Urinary bladder (tissue), 4 donors: ENCODE measurements around the gene FSTL4. TPM values are rescaled to one million over a fixed set of nuclear protein-coding genes. Genes with fewer than 3 reads are reported as not detected.

ENCODE experiments used
- DNase-seq: peaks from one replicate; pipeline ENCODE4 v3.0.0-alpha.2; 2015; ENCODE audit errors: extremely low spot score
- H3K27ac ChIP-seq: one replicate; pipeline ENCODE4 v1.5.1; 2013; ENCODE audit warnings: low read depth, mild to moderate bottlenecking, moderate library complexity
- H3K36me3 ChIP-seq: one replicate; pipeline ENCODE4 v1.6.1; 2013; ENCODE audit warnings: mild to moderate bottlenecking, moderate library complexity; ENCODE audit not compliant: insufficient read depth
- H3K4me1 ChIP-seq: one replicate; pipeline ENCODE4 v1.6.1; 2013; ENCODE audit warnings: mild to moderate bottlenecking, moderate library complexity; ENCODE audit not compliant: insufficient read depth
- H3K4me3 ChIP-seq: one replicate; pipeline ENCODE4 v1.5.1; 2013; ENCODE audit warnings: low read depth, low read length
- WGBS: extraction: QIAGEN DNeasy Blood & Tissue Kit; methylation state at CpG from one replicate; pipeline ENCODE4 v1.1.7; 2013; 5-methylcytosine and 5-hydroxymethylcytosine counted together
- polyA plus RNA-seq: library from polyadenylated mRNA; stranded (reverse); fragments of 200-250 nt; gene quantifications from one replicate; pipeline ENCODE4 v1.2.3, GENCODE V29; 2013
- total RNA-seq: library from RNA; depleted of rRNA; stranded (reverse); fragments of >200 nt; gene quantifications from one replicate; pipeline ENCODE4 v1.2.3, GENCODE V29; 2014
- donor health status: healthy with polysubstance abuse.
- donor health status: healthy.

FSTL4 gene
- total and polyA plus RNA-seq, 2 donors = 4.0 to 7.5 TPM

GRCh38 chr5:133434336-133434735 lies 178.0 kb downstream of the FSTL4 start:
- Histone ChIP-seq H3K4me3 (no peak overlapping the region), H3K4me1 (peaks cover 2% of the 10 kb centered on the region), H3K27ac (no peak overlapping the region), H3K36me3 (no peaks in the 10 kb centered on the region)
- no peak for DNase-seq

GRCh38 chr5:133433641-133434040 lies 178.7 kb downstream of the FSTL4 start:
- DNase-seq = no peak
- Histone ChIP-seq H3K27ac (no peak overlapping the region), H3K4me3 (no peak overlapping the region), H3K4me1 (peaks cover 2% of the 10 kb centered on the region), H3K36me3 (no peaks in the 10 kb centered on the region)
- 80% methylated on average over 6 of the region's 6 CpGs for WGBS

- WGBS = 68% methylated on average over 3 of the region's 3 CpGs
- DNase-seq = no peak
- peaks cover 2% of the 10 kb centered on the region for H3K4me1 ChIP-seq
- no peaks in the 10 kb centered on the region for H3K36me3 ChIP-seq
- no peak overlapping the region for H3K4me3 ChIP-seq
- no peak overlapping the region for H3K27ac ChIP-seq
Measured at GRCh38 chr5:133432956-133433532, 179.3 kb downstream of the FSTL4 start.

- H3K4me1 ChIP-seq = peaks cover 2% of the 10 kb centered on the region
- WGBS = 92% methylated on average over 2 of the region's 2 CpGs
- H3K4me3 ChIP-seq = no peak overlapping the region
- no peak overlapping the region for H3K27ac ChIP-seq
- no peak for DNase-seq
- no peaks in the 10 kb centered on the region for H3K36me3 ChIP-seq
Measured at GRCh38 chr5:133431326-133431865, 180.9 kb downstream of the FSTL4 start.

GRCh38 chr5:133430095-133430494 lies 182.2 kb downstream of the FSTL4 start:
- Histone ChIP-seq H3K4me3 (no peak overlapping the region), H3K4me1 (peaks cover 2% of the 10 kb centered on the region), H3K27ac (no peak overlapping the region), H3K36me3 (no peaks in the 10 kb centered on the region)
- DNase-seq = no peak

GRCh38 chr5:133429046-133429445 lies 183.3 kb downstream of the FSTL4 start:
- Histone ChIP-seq H3K4me1 (peaks cover 2% of the 10 kb centered on the region), H3K27ac (no peak overlapping the region), H3K36me3 (no peaks in the 10 kb centered on the region), H3K4me3 (no peak overlapping the region)
- DNase-seq = no peak
- WGBS = 92% methylated on average over 6 of the region's 6 CpGs

- DNase-seq = no peak
- WGBS = 83% methylated on average over 4 of the region's 4 CpGs
- Histone ChIP-seq H3K27ac (no peak overlapping the region), H3K4me1 (no peaks in the 10 kb centered on the region), H3K36me3 (no peaks in the 10 kb centered on the region), H3K4me3 (no peak overlapping the region)
Measured at GRCh38 chr5:133428072-133428660, 184.2 kb downstream of the FSTL4 start.

GRCh38 chr5:133427121-133427777 lies 185.1 kb downstream of the FSTL4 start:
- Histone ChIP-seq H3K4me1 (no peaks in the 10 kb centered on the region), H3K27ac (no peak overlapping the region), H3K4me3 (no peak overlapping the region), H3K36me3 (no peaks in the 10 kb centered on the region)
- 80% methylated on average over 11 of the region's 11 CpGs for WGBS
- no peak for DNase-seq

GRCh38 chr5:133426264-133426663 lies 186.1 kb downstream of the FSTL4 start:
- no peak overlapping the region for H3K4me3 ChIP-seq
- no peaks in the 10 kb centered on the region for H3K36me3 ChIP-seq
- no peak for DNase-seq
- no peaks in the 10 kb centered on the region for H3K4me1 ChIP-seq
- no peak overlapping the region for H3K27ac ChIP-seq
- 89% methylated on average over 9 of the region's 9 CpGs for WGBS

GRCh38 chr5:133425764-133426163 lies 186.6 kb downstream of the FSTL4 start:
- no peak for DNase-seq
- H3K4me1 ChIP-seq = no peaks in the 10 kb centered on the region
- H3K27ac ChIP-seq = no peak overlapping the region
- no peaks in the 10 kb centered on the region for H3K36me3 ChIP-seq
- 88% methylated on average over 4 of the region's 4 CpGs for WGBS
- no peak overlapping the region for H3K4me3 ChIP-seq

- no peak for DNase-seq
- 94% methylated on average over 5 of the region's 5 CpGs for WGBS
- no peak overlapping the region for H3K4me3 ChIP-seq
- H3K4me1 ChIP-seq = no peaks in the 10 kb centered on the region
- no peaks in the 10 kb centered on the region for H3K36me3 ChIP-seq
- no peak overlapping the region for H3K27ac ChIP-seq
Measured at GRCh38 chr5:133425222-133425621, 187.1 kb downstream of the FSTL4 start.

GRCh38 chr5:133423618-133424282 lies 188.6 kb downstream of the FSTL4 start:
- Histone ChIP-seq H3K36me3 (no peaks in the 10 kb centered on the region), H3K4me3 (no peak overlapping the region), H3K4me1 (no peaks in the 10 kb centered on the region), H3K27ac (no peak overlapping the region)
- DNase-seq = no peak
- 31% methylated on average over 30 of the region's 30 CpGs for WGBS

GRCh38 chr5:133423011-133423617 lies 189.2 kb downstream of the FSTL4 start:
- Histone ChIP-seq H3K4me1 (no peaks in the 10 kb centered on the region), H3K4me3 (no peak overlapping the region), H3K27ac (no peak overlapping the region), H3K36me3 (no peaks in the 10 kb centered on the region)
- WGBS = 89% methylated on average over 14 of the region's 14 CpGs
- no peak for DNase-seq
